GM21619 (cell line): ENCODE data around the gene PDRG1.
"Not testable (repeated sequence)": the region's sequence is repeated elsewhere in the genome, so short reads cannot be mapped to it uniquely, and the experiment has no call there.

Source experiments
- ATAC-seq: cut with Tn5 transposase; IDR thresholded peaks from one replicate; pipeline ENCODE4 v1.9.1; 2021; ENCODE audit not compliant: unreplicated experiment

The PDRG1 gene

DNA sequence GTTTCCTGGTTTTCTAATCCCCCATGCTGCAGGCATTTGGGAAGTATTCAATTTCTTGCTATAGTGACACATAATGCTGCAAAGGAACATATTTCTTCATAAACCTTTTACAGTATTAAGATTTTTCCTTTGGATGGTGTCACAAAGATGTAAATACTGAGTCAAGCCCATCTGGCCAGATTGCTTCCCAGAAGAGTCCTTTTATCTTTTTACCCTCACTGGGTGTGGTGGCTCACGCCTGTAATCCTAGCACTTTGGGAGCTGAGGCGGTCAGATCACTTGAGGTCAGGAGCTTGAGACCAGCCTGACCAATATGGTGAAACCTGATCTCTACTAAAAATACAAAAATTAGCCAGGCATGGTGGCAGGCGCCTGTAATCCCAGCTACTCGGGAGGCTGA, 22.2 kb downstream of the PDRG1 start:
- not testable (repeated sequence) for ATAC-seq

GRCh38 chr20:31927627-31928159, 24.2 kb downstream of the PDRG1 start:
- no peak for ATAC-seq

GRCh38 chr20:31926493-31926892, 25.4 kb downstream of the PDRG1 start:
- no peak for ATAC-seq

GRCh38 chr20:31925631-31926030, 26.2 kb downstream of the PDRG1 start:
- no peak for ATAC-seq

DNA sequence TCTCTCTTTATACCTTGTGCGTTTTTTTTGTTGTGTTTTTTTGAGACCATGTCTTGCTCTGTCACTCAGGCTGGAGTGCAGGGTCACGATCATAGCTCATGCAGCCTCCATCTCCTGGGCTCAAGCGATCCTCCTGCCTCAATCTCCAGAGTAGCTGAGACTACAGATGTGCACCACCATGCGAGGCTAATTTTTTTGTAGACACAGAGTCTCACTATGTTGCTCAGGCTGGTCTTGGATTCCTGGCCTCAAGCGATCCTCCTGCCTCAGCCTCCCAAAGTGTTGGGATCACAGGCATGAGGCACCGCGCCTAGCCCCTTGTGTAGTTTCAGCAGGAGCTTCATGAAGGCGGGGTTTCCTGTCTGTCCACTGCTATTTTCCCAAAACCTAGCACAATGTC, 27.3 kb downstream of the PDRG1 start:
- no peak for ATAC-seq

DNA sequence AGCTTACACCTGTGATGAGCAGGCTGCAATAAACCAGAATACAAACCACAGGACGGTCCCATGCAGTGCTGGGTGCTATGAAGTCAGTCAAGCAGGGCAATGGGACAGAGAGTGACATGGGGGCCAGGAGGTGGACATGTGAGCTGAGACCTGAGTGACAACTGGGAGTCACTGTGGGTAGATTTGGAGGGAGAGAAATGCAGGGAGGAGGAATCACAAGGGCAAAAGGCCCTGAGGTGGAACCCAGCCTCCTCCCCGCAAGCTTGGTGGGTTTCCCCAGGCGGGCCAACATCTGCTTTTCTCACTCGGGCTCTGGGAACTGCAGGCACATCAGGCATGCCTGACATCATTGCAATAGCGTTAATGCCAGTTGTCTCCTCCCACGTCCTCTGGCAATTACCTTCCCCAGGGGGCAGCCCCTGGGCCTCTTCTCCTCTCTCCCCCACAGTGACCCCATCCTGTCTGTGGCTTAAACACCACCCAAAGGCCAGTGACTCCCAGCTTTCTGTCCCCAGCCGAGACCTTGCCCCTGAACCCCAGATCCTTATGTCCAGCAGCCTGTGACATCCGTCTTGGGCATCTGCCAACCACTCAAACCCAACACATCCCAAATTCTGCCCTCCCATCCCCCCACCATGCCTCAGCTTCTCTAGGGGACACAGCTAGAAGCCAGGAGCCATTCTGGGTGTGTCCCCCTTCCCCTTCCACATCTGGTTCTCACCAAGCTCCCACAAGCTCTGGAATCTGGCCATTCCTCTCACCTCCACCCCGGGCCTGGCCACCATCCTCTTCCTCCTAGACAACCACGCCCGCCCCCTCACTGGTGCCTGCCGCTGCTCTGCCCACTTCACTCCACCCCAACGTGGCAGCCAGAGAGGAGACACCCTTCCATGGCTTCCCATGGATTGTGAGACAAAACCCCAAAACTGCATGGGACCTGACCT, 28.2 kb downstream of the PDRG1 start:
- peak; percentile 74 for ATAC-seq

DNA sequence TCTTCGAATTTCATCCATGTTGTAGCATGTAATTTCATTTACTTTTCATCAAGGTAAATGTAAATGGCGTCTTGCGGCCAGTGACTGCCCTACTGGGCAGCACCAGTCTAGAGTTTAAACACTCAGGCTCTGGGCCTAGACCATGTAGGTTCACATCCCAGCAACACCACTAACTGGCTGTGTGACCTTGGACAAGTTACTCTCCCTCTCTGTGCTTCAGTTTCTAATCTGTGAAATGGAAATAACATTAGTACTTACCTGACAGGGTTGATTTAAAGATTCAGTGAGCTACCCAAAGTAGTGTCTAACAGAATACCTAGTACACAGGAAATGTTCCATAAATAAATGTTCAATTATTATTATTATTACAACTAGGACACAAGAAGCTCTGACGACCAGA, 29.3 kb downstream of the PDRG1 start:
- no peak for ATAC-seq

DNA sequence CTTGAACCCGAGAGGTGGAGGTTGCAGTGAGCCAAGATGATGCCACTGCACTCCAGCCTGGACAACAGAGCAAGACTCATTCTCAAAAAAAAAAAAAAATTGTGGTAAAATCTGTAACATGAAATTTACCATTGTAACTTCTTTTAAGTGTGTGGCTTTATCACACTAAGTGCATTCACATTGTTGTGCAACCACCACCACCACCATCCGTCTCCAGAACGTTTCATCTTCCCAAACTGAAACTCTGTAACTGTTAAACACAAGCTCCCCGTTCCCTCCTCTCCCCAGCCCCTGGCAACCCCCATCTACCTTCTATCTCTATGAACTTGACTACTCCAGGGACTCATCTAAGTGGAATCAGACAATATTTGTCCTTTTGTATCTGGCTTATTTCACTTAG, 29.7 kb downstream of the PDRG1 start:
- no peak for ATAC-seq

GRCh38 chr20:31921480-31921879, 30.4 kb downstream of the PDRG1 start:
- not testable (repeated sequence) for ATAC-seq

- ATAC-seq = no peak
These were observed 31.5 kb downstream of the PDRG1 start for GRCh38 chr20:31920275-31920855.

DNA sequence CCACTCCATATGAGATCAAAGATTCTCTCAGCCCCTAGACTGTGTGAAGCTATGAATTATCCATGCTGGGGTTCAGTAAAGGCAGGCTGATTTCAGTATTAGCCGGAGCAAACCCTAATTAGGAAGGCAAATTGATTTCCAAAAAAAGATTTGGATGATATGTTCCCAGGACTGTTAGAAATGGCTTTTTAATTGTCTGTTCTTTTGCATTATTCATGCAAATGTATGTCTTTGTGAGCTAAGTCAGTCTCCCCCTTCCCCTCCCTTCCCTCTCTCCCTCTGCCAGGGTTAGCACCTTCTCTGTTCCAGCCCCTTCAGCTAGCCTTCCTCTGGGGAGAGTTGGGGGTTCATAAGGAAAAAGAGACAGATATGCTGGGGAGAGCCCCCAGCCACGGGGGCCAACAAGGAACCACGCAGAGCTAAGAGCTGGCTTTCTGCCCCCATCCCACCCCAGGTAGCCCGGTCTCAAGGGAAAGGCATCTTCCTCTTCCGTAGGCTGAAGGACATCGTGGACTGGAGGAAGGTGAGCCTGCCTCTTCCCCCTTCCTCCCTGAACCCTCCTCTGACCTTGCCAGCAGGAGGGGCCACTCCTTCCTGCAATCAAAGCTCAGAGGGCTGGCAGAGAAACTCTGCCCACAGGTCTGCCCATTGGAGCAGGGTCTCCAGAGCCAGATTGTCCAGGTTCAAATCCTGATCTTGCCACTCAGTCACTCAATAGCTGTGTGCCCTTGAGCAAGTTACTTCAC, 32.3 kb downstream of the PDRG1 start:
- no peak for ATAC-seq

- ATAC-seq = no peak
These were observed 33.3 kb downstream of the PDRG1 start for GRCh38 chr20:31918466-31919105.

- not testable (repeated sequence) for ATAC-seq
These were observed 33.9 kb downstream of the PDRG1 start for GRCh38 chr20:31917962-31918412.

- no peak for ATAC-seq
These were observed 35.1 kb downstream of the PDRG1 start for GRCh38 chr20:31916708-31917107.

GRCh38 chr20:31915491-31916280, 36.2 kb downstream of the PDRG1 start:
- ATAC-seq = no peak

DNA sequence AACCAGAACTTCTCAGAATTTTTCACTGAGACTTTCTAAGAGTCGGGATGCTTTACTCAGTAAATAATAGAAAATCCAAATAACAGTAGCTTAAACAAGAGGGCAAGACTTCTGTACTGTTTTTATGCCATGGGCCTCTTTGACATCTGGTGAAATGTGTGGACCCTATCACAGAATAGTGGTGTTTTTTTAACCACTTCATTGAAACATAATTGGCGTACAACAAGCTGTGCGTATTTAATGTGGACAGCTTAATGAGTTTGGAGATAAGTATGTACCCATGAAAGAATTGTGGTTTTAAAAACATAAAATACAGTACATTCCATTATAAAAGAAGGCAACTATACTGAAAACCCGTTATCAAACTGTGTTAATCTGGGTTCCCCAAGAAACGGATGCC, 37.7 kb downstream of the PDRG1 start:
- no peak for ATAC-seq

DNA sequence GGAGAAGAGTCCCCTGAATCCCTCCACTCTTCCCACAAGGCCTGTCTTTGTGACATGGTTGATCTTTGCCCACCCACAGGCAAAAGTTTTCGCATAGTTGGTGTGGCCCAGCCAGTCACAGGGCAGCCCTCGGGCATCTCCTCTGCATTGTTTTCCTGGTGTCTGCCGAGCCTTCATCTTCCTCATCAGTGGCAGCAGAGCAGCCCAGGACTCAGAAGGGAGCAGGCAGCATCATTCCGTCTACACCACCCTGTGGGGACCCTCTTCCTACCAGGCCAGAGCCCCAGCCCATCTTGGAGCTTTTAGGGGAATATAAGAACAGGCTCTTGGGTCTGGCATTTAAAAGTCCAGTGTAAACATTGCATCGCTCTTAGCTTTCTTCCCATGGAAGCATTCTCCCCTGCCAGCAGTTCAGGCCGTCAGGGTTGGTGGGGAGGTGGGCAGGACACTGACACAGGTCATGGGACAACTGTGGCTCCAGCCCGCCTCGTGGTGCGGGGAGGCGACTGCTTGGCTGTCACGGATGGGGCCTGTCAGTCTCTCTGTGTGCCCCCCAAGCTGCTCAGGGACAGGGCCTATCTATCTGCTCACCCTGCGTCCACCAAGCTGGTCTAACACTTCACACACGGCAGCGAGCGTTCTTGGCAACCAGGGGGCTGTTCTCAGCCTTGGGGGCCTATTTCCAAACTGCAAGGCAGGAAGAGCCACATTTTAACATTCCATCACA, 38.3 kb downstream of the PDRG1 start:
- ATAC-seq = no peak

DNA sequence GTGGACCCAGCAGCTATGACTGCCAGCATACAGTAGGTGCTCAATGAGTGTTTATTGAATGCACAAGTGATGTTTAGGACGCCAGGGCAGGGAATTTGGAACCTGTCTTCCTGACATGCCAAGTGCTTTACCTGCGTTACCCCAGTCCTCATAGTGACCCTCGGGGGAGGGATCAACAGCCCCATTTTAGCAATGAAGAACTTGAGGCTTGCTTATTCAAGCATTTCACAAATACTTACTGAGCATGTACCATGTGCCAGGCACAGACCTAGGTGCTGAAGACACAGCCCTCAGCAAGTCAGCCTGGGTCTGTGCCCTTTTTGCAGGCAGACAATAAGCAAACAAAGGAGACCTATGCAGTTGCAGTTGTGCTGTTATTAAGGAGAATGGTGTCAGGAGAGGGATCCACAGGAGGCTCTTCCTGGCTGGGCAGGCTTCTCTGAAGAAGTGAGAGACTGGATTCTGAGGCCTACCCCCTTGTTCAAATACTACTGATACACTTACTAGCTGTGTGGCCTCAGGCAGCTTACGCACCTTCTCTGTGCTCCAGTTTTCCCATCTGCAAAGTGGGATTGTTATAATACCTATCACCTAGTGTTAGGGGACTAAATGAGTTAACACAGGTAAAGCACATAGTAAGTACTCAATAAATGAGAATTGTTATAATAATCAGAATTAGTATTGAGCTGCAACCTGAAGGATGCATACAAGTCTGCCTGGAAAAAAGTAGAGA, 41.6 kb downstream of the PDRG1 start:
- no peak for ATAC-seq
